OCI-LY3 (cell line): ENCODE measurements around the gene PIK3R3.

Experiments used
- EZH2phosphoT487 ChIP-seq: fragments of 200-600 bp; shearing (Covaris generic); IDR thresholded peaks from 2 replicates; pipeline ENCODE4 v1.6.1; 2018; ENCODE audit warnings: antibody characterized with exemption, mixed run types, low read depth
- TF ChIP-seq, protein P1 (sequence below): fragments of 200-600, 300-600 bp; sonication (generic); IDR thresholded peaks from 2 replicates; pipeline ENCODE4 v1.5.1; 2014; ENCODE audit warnings: antibody characterized with exemption, low read length, low read depth

DNA sequence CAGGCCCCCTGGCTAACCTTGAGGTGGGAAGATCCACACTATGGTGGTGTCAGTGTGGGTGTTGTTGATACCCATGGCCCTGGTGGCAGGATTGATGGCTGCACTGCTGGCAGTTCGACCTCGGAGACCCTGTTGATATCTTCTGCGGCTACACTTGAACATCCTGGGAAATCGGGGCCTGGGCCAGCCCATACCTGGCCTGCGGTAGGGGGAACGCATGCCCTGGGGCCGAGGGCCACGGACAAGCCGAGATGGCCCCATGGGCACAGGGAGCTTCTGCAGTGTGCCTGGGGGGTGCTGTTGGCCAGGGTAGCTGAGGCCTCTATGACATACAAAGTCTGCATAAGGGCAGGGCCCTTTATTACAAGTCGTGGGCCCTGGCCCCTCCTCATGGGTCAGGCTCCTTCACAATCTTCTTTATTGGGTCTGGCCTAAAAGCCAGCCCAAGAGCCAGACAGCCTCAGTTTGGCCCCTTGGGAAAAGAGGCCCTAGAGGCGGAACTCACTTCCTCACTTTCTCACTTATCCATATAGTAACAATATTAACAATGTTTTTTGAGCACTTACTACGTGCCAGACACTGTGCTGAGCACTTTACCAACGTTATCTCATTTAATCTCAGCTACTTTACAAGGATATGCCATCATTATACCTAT is 43.9 kb upstream of the PIK3R3 start, which contains the start of gene P3R3URF:
- TF ChIP-seq, protein P1, sequence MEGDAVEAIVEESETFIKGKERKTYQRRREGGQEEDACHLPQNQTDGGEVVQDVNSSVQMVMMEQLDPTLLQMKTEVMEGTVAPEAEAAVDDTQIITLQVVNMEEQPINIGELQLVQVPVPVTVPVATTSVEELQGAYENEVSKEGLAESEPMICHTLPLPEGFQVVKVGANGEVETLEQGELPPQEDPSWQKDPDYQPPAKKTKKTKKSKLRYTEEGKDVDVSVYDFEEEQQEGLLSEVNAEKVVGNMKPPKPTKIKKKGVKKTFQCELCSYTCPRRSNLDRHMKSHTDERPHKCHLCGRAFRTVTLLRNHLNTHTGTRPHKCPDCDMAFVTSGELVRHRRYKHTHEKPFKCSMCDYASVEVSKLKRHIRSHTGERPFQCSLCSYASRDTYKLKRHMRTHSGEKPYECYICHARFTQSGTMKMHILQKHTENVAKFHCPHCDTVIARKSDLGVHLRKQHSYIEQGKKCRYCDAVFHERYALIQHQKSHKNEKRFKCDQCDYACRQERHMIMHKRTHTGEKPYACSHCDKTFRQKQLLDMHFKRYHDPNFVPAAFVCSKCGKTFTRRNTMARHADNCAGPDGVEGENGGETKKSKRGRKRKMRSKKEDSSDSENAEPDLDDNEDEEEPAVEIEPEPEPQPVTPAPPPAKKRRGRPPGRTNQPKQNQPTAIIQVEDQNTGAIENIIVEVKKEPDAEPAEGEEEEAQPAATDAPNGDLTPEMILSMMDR: no peak
- no peak for TF ChIP-seq EZH2phosphoT487
